Activated CD4-positive, alpha-beta T cell treated with anti-CD3 and anti-CD28 coated beads, Interleukin-2, amount 50 U/mL, for 16 hours (primary cell): Measurements from ENCODE around the gene PPM1F.

Source experiments
- DNase-seq: peaks from one replicate; pipeline ENCODE4 v3.0.0-alpha.2; 2020

Gene PPM1F

GRCh38 chr22:21938906-21939305, 13.7 kb downstream of the PPM1F start:
- no peak for DNase-seq

GRCh38 chr22:21938071-21938822, 14.4 kb downstream of the PPM1F start:
- DNase-seq, result peak; percentile 92

GRCh38 chr22:21937821-21938070, 14.9 kb downstream of the PPM1F start:
- DNase-seq, result no peak

- DNase-seq, result no peak
Measured at GRCh38 chr22:21937041-21937820, 15.4 kb downstream of the PPM1F start.

- no peak for DNase-seq
Measured at GRCh38 chr22:21936151-21936775, 16.4 kb downstream of the PPM1F start.

- no peak for DNase-seq
Measured at GRCh38 chr22:21933910-21934309, 18.7 kb downstream of the PPM1F start.

GRCh38 chr22:21933413-21933812, 19.2 kb downstream of the PPM1F start:
- no peak for DNase-seq

GRCh38 chr22:21932347-21932746, 20.3 kb downstream of the PPM1F start:
- no peak for DNase-seq

- no peak for DNase-seq
Measured at GRCh38 chr22:21931056-21931455, 21.6 kb downstream of the PPM1F start.

- DNase-seq, result no peak
Measured at GRCh38 chr22:21929253-21929652, 23.4 kb downstream of the PPM1F start.

- DNase-seq, result no peak
Measured at GRCh38 chr22:21928048-21928447, 24.6 kb downstream of the PPM1F start.

- DNase-seq, result no peak
Measured at GRCh38 chr22:21927174-21927823, 25.3 kb downstream of the PPM1F start.

GRCh38 chr22:21926728-21927127, 25.9 kb downstream of the PPM1F start:
- no peak for DNase-seq

GRCh38 chr22:21923163-21923561, 29.5 kb downstream of the PPM1F start:
- no peak for DNase-seq

GRCh38 chr22:21922370-21923162, 30.1 kb downstream of the PPM1F start:
- DNase-seq, result no peak

GRCh38 chr22:21921729-21922128, 30.9 kb downstream of the PPM1F start:
- no peak for DNase-seq

- no peak for DNase-seq
Measured at GRCh38 chr22:21921184-21921721, 31.4 kb downstream of the PPM1F start.

GRCh38 chr22:21920341-21921183, 32.1 kb downstream of the PPM1F start:
- DNase-seq, result no peak

GRCh38 chr22:21919526-21920307, 32.9 kb downstream of the PPM1F start:
- DNase-seq, result no peak

GRCh38 chr22:21918466-21919185, 34.0 kb downstream of the PPM1F start:
- no peak for DNase-seq
